Measurements from ENCODE around the gene CDH4.

Gene CDH4

DNA sequence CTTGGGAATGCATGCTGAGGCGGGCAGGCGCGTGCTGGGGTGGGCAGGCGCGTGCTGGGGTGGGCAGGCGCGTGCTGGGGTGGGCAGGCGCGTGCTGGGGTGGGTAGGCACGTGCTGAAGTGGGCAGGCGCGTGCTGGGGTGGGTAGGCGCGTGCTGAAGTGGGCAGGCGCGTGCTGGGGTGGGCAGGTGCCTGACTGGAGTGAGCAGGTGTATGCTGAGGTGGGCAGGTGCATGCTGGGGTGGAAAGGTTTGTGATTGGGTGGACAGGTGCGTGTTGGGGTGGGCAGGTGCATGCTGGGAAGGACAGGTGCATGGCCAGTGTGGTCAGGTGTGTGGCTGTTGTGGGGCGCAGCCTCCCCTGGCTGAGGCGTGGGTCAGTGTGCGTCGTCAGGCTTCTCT is 404.1 kb downstream of the CDH4 start:
- no peak overlapping the region for H3K4me3 ChIP-seq (replicated peaks; ENCODE audit: low read depth, low read length)
- TF ChIP-seq, protein P1, sequence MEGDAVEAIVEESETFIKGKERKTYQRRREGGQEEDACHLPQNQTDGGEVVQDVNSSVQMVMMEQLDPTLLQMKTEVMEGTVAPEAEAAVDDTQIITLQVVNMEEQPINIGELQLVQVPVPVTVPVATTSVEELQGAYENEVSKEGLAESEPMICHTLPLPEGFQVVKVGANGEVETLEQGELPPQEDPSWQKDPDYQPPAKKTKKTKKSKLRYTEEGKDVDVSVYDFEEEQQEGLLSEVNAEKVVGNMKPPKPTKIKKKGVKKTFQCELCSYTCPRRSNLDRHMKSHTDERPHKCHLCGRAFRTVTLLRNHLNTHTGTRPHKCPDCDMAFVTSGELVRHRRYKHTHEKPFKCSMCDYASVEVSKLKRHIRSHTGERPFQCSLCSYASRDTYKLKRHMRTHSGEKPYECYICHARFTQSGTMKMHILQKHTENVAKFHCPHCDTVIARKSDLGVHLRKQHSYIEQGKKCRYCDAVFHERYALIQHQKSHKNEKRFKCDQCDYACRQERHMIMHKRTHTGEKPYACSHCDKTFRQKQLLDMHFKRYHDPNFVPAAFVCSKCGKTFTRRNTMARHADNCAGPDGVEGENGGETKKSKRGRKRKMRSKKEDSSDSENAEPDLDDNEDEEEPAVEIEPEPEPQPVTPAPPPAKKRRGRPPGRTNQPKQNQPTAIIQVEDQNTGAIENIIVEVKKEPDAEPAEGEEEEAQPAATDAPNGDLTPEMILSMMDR (IDR thresholded peaks at IDR 0.05; ENCODE audit: low read length, missing control alignments), result no peak
- no peak for DNase-seq (ENCODE audit: low read depth)

DNA sequence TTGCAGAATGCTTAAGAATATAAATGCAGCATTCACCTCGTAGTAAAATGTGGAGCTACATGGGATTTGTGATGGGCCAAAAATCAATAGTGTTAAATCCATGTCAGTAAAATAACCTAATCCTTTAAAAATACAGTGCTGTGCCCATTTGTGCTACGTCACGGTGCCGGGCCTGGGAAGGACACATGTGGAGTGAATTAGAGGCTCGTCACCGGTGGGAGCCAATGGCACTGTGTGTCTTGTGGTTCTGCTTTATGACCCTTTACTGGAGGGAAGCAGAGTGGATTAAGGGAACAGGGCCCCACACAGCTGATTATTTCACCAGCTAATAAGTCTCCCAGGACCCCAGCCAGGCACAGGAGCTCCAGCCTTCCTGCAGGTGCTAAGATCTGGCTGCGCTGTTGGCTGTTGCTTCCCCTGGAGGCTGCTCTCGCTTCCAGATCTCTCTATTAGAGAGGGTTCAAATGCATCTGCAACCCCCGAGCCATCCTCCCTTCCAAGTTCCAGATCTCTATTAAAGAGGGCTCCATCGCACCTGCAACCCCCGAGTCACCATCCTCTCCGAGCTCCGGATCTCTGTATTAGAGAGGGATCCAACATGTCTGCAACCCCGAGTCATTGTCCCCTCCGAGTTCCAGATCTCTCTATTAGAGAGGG is 405.8 kb downstream of the CDH4 start:
- TF ChIP-seq, protein P1 (IDR thresholded peaks at IDR 0.05; ENCODE audit: low read length, missing control alignments), result no peak
- H3K4me3 ChIP-seq (replicated peaks; ENCODE audit: low read depth, low read length), result no peak overlapping the region
- no peak for DNase-seq (ENCODE audit: low read depth)

DNA sequence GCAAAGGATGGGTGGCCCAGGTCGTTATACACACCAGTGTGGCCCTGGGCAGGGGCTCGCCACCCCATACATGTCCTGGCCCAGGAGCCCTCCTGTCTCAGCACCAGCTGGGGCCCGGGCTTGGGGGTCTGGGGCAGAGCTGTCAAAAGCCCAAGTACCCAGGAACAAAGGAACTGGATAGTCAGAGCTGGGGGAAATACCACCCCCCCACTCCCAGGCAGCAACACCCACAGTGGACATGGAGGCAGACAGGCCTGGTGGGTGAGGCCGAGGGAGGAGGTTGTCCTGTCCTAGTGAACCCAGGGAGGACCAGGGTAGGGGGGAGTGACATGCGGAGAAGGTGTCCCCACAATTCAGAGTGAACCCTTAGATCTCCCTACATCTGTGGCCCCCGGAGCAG is 406.5 kb downstream of the CDH4 start:
- TF ChIP-seq, protein P1 (IDR thresholded peaks at IDR 0.05; ENCODE audit: low read length, missing control alignments), result no peak
- no peak for DNase-seq (ENCODE audit: low read depth)

DNA sequence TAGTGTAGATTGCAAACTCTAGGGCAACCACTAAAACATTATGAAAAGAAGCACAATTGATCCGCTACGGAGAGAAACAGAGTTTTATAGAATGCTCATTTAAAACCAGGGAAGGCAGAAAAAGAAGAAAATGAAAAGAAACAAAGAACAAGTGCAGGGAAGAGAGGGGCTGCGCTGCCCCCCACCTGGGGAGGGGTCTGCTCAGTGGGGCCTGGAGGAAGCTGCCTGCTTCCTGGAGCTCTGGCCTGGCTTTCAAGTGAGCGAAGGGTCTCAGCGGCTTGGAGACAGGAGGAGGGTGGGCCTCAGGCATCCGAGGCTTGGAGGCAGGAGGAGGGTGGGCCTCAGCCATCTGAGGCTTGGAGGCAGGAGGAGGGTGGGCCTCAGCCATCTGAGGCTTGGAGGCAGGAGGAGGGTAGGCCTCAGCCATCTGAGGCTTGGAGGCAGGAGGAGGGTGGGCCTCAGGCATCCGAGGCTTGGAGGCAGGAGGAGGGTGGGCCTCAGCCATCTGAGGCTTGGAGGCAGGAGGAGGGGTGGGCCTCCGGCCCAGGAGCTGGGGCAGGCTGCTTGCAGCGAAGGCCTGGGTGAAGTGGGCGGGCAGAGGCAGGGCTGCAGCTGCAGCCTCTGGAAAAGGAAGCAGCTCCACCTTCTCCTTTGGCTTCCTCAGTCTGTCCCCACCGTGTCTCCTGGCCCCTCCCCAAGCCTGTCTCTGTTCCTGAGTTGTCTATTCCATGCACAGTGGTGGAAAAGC is 407.4 kb downstream of the CDH4 start:
- H3K4me3 ChIP-seq (replicated peaks; ENCODE audit: low read depth, low read length), result no peak overlapping the region
- TF ChIP-seq, protein P1 (IDR thresholded peaks at IDR 0.05; ENCODE audit: low read length, missing control alignments), result no peak
- no peak for DNase-seq (ENCODE audit: low read depth)

More for the DNA sequence above, 406.5 kb downstream of the CDH4 start:
- H3K4me3 ChIP-seq (replicated peaks; ENCODE audit: low read depth, low read length), result no peak overlapping the region

DNA sequence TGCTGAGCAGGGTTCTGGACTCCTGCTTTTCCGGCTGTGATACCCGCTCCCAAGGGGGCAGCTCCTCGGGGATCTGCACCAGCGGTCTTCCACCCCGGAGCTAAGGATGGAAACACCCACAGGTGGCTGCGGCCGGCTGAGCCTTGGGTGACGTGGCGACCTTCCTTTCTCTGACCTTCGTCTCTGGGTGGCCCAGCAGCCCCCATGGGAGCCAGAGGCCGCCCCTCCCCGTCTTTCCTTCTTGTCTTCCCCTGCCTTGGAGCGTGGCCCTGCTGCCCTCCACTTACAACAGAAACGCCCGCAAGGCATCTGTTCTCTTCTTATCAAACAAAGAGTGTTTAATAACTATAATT is 407.9 kb downstream of the CDH4 start:
- DNase-seq (ENCODE audit: low read depth), result no peak
- no peak overlapping the region for H3K4me3 ChIP-seq (replicated peaks; ENCODE audit: low read depth, low read length)
- TF ChIP-seq, protein P1 (IDR thresholded peaks at IDR 0.05; ENCODE audit: low read length, missing control alignments), result no peak

DNA sequence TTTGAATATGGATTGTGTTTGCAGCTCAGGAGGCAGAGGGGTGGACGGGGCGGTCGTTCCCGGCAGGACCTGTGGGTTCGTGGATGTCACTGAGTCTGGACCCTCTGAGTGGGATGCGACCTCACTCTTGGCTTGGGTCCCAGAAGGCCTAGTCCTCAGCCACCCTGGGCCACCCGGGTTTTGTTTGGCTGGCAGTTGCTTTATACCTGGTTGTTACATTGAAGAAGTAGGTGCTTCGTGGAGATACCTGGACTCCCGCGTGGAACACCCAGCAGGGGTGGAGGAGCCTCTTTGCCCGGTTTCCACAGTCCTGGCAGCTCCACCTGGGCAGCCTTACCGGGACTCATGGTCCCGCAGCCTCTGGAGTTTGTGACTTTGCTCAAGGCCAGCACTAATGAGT is 408.5 kb downstream of the CDH4 start:
- DNase-seq (ENCODE audit: low read depth), result no peak
- H3K4me3 ChIP-seq (replicated peaks; ENCODE audit: low read depth, low read length), result no peak overlapping the region
- TF ChIP-seq, protein P1 (IDR thresholded peaks at IDR 0.05; ENCODE audit: low read length, missing control alignments), result no peak
